OCI-LY7 (cell line): ENCODE results near the gene ADGRF3. TPM values are rescaled to one million over a fixed set of nuclear protein-coding genes. Genes with fewer than 3 reads are reported as not detected.

Source experiments
- BruUV-seq: library from RNA; stranded (reverse); fragments of 400-500 nt; replicated peaks from 2 replicates; lab custom pipeline; 2021; lab: Mats Ljungman, UMichigan
- CTCF ChIA-PET: fragments of 300-600 bp; sonication (Branson Sonifier 250); formaldehyde crosslinking; loops from one replicate; lab custom pipeline; 2022; ENCODE audit warnings: antibody characterized with exemption; ENCODE audit not compliant: unreplicated experiment; lab: Charles Lee
- POLR2A ChIA-PET: fragments of 300-600 bp; sonication (Branson Sonifier 250); formaldehyde crosslinking; loops from one replicate; lab custom pipeline; 2022; ENCODE audit warnings: antibody characterized with exemption; lab: Charles Lee
- DNase-seq: peaks from one replicate; pipeline ENCODE4 v3.0.0-alpha.2; 2015; ENCODE audit warnings: low spot score
- H2AFZ ChIP-seq: fragments of 200-600 bp; sonication (generic), shearing (Covaris generic); 2 replicates; pipeline ENCODE4 v1.6.1; 2014; ENCODE audit warnings: mild to moderate bottlenecking, antibody characterized with exemption, low read length, moderate library complexity
- H3K27ac ChIP-seq: fragments of 200-600 bp; sonication (generic); 2 replicates; pipeline ENCODE4 v1.5.1; 2014; ENCODE audit warnings: mixed run types, low read depth, mild to moderate bottlenecking, moderate library complexity, low read length, inconsistent platforms; ENCODE audit not compliant: poor library complexity, severe bottlenecking
- H3K36me3 ChIP-seq: fragments of 200-600 bp; sonication (generic); 2 replicates; pipeline ENCODE4 v1.6.1; 2014; ENCODE audit warnings: mild to moderate bottlenecking, antibody characterized with exemption, low read length, moderate library complexity, mixed read lengths; ENCODE audit not compliant: insufficient read depth
- H3K4me1 ChIP-seq: fragments of 200-600 bp; sonication (generic); 2 replicates; pipeline ENCODE4 v1.5.1; 2014; ENCODE audit warnings: mild to moderate bottlenecking, low read length; ENCODE audit not compliant: insufficient read depth, poor library complexity, severe bottlenecking
- H3K4me2 ChIP-seq: fragments of 200-600 bp; sonication (generic); 2 replicates; pipeline ENCODE4 v1.6.1; 2014; ENCODE audit warnings: mild to moderate bottlenecking, low read length
- H3K4me3 ChIP-seq: fragments of 200-600 bp; sonication (generic); 2 replicates; pipeline ENCODE4 v1.5.1; 2014; ENCODE audit warnings: mild to moderate bottlenecking, low read depth, low read length; ENCODE audit not compliant: poor library complexity, severe bottlenecking
- H3K79me2 ChIP-seq: fragments of 200-600 bp; sonication (generic); 2 replicates; pipeline ENCODE4 v1.6.1; 2016; ENCODE audit warnings: low read depth, mild to moderate bottlenecking, low read length, moderate library complexity, mixed read lengths; ENCODE audit not compliant: insufficient read depth
- H3K9me2 ChIP-seq: fragments of 200-600 bp; sonication (generic); 2 replicates; pipeline ENCODE4 v1.6.1; 2016; ENCODE audit warnings: mild to moderate bottlenecking, low read length, mixed read lengths; ENCODE audit not compliant: insufficient read depth
- H3K9me3 ChIP-seq: fragments of 200-600 bp; sonication (generic); 2 replicates; pipeline ENCODE4 v1.6.1; 2014; ENCODE audit warnings: mild to moderate bottlenecking, mixed run types, low read length, mixed read lengths
- H4K20me1 ChIP-seq: fragments of 200-600 bp; sonication (generic); 2 replicates; pipeline ENCODE4 v1.6.1; 2014; ENCODE audit warnings: mild to moderate bottlenecking, antibody characterized with exemption, low read length, moderate library complexity, mixed read lengths; ENCODE audit not compliant: insufficient read depth
- EZH2phosphoT487 ChIP-seq: fragments of 200-600 bp; sonication (generic); IDR thresholded peaks from 2 replicates; pipeline ENCODE4 v1.6.1; 2018; ENCODE audit warnings: low read depth, borderline replicate concordance, mild to moderate bottlenecking, mixed run types, antibody characterized with exemption, low read length, moderate library complexity, mixed read lengths
- intact Hi-C: fragments of 100-400 bp; cut with micrococcal nuclease; formaldehyde crosslinking; loops from one replicate; pipeline ENCODE4 v1.10.0; 2022; ENCODE audit not compliant: unreplicated experiment
- total RNA-seq, 2 experiments: library from RNA; depleted of rRNA in 1 of 2; stranded (reverse); fragments of >200 nt in 1 of 2; shearing (Covaris generic) in 1 of 2; gene quantifications; 2 replicates each; pipeline ENCODE4 v1.2.3, GENCODE V29; 2014 to 2022
- TF ChIP-seq, protein P1 (sequence below): fragments of 200-600 bp; sonication (generic); conservative IDR thresholded peaks from 2 replicates; pipeline ENCODE4 v1.5.1; 2014; ENCODE audit warnings: mild to moderate bottlenecking, antibody characterized with exemption, low read length, moderate library complexity, mixed read lengths

Gene ADGRF3
- total RNA-seq, 2 experiments from 2014 or later, result 3.8 to 4.7 TPM

- ChIA-PET CTCF (no interaction called here), POLR2A (no interaction called here)
- TF ChIP-seq, protein P1, sequence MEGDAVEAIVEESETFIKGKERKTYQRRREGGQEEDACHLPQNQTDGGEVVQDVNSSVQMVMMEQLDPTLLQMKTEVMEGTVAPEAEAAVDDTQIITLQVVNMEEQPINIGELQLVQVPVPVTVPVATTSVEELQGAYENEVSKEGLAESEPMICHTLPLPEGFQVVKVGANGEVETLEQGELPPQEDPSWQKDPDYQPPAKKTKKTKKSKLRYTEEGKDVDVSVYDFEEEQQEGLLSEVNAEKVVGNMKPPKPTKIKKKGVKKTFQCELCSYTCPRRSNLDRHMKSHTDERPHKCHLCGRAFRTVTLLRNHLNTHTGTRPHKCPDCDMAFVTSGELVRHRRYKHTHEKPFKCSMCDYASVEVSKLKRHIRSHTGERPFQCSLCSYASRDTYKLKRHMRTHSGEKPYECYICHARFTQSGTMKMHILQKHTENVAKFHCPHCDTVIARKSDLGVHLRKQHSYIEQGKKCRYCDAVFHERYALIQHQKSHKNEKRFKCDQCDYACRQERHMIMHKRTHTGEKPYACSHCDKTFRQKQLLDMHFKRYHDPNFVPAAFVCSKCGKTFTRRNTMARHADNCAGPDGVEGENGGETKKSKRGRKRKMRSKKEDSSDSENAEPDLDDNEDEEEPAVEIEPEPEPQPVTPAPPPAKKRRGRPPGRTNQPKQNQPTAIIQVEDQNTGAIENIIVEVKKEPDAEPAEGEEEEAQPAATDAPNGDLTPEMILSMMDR, result no peak
- no peak for TF ChIP-seq EZH2phosphoT487
- intact Hi-C loops, result no loop called here
- H3K4me2 ChIP-seq, result no peak overlapping the region
- no peaks in the 10 kb centered on the region for H3K79me2 ChIP-seq
- H4K20me1 ChIP-seq, result no peaks in the 10 kb centered on the region
- H3K4me3 ChIP-seq, result no peak overlapping the region
- no TSS peak for BruUV-seq
- H3K9me3 ChIP-seq, result no peaks in the 10 kb centered on the region
- no peaks in the 10 kb centered on the region for H3K36me3 ChIP-seq
- H3K9me2 ChIP-seq, result no peaks in the 10 kb centered on the region
- no peak overlapping the region for H3K27ac ChIP-seq
- H2AFZ ChIP-seq, result no peak overlapping the region
- DNase-seq, result no peak
- no peaks in the 10 kb centered on the region for H3K4me1 ChIP-seq
Observed at GRCh38 chr2:26318950-26319349, 27.6 kb downstream of the ADGRF3 start.

- no peaks in the 10 kb centered on the region for H3K9me3 ChIP-seq
- no peaks in the 10 kb centered on the region for H3K9me2 ChIP-seq
- intact Hi-C loops, result no loop called here
- H3K36me3 ChIP-seq, result no peaks in the 10 kb centered on the region
- no peaks in the 10 kb centered on the region for H3K79me2 ChIP-seq
- H3K4me3 ChIP-seq, result no peak overlapping the region
- no peak overlapping the region for H3K4me2 ChIP-seq
- H3K4me1 ChIP-seq, result no peaks in the 10 kb centered on the region
- DNase-seq, result no peak
- ChIA-PET POLR2A (interaction anchor here (0.6 kb wide), 1 partner anchor 506 kb away, joined by 3 read pairs; no protein-coding TSS in a partner anchor), CTCF (no interaction called here)
- TF ChIP-seq, protein P1, result no peak
- no peak for TF ChIP-seq EZH2phosphoT487
- BruUV-seq, result no TSS peak
- no peak overlapping the region for H3K27ac ChIP-seq
- no peaks in the 10 kb centered on the region for H4K20me1 ChIP-seq
- no peak overlapping the region for H2AFZ ChIP-seq
Observed at GRCh38 chr2:26317377-26318105, 29.0 kb downstream of the ADGRF3 start.

GRCh38 chr2:26316845-26317244 lies 29.7 kb downstream of the ADGRF3 start:
- intact Hi-C loops, result no loop called here
- Histone ChIP-seq H3K27ac (no peak overlapping the region), H3K4me2 (no peak overlapping the region), H3K9me3 (no peaks in the 10 kb centered on the region), H3K9me2 (no peaks in the 10 kb centered on the region), H3K79me2 (no peaks in the 10 kb centered on the region), H2AFZ (no peak overlapping the region), H4K20me1 (no peaks in the 10 kb centered on the region), H3K36me3 (no peaks in the 10 kb centered on the region), H3K4me1 (no peaks in the 10 kb centered on the region), H3K4me3 (no peak overlapping the region)
- POLR2A ChIA-PET, result no interaction called here
- TF ChIP-seq, protein P1, result no peak
- no peak for TF ChIP-seq EZH2phosphoT487
- CTCF ChIA-PET, result no interaction called here
- BruUV-seq, result no TSS peak
- no peak for DNase-seq
